D341Med (cell line): ENCODE data around the gene THEM4.

Experiments used
- DNase-seq: peaks from one replicate; pipeline ENCODE4 v3.0.0; 2012; ENCODE audit warnings: low spot score

THEM4 gene

GRCh38 chr1:151834239-151834638 is 75.1 kb downstream of the THEM4 start:
- no peak for DNase-seq

GRCh38 chr1:151833172-151833900 is 76.0 kb downstream of the THEM4 start:
- DNase-seq: no peak

GRCh38 chr1:151832318-151832980 is 76.9 kb downstream of the THEM4 start:
- no peak for DNase-seq

GRCh38 chr1:151831605-151832004 is 77.7 kb downstream of the THEM4 start, which contains the start of gene RORC:
RORC (minus strand) TSS chr1:151831802; CDS start chr1:151831764, 38 bp downstream.
- DNase-seq: no peak

GRCh38 chr1:151831256-151831591 is 78.1 kb downstream of the THEM4 start:
- no peak for DNase-seq

GRCh38 chr1:151830055-151830454 is 79.3 kb downstream of the THEM4 start:
- no peak for DNase-seq

GRCh38 chr1:151829352-151830046 is 79.8 kb downstream of the THEM4 start:
- DNase-seq: no peak

GRCh38 chr1:151828921-151829320 is 80.4 kb downstream of the THEM4 start:
- DNase-seq: no peak

- DNase-seq: no peak
These were observed 81.5 kb downstream of the THEM4 start for GRCh38 chr1:151827853-151828252.

- DNase-seq: no peak
These were observed 83.3 kb downstream of the THEM4 start for GRCh38 chr1:151825751-151826660.

GRCh38 chr1:151825204-151825603 is 84.1 kb downstream of the THEM4 start:
- no peak for DNase-seq
